H9 (cell line): Measurements from ENCODE around the gene HLA-DRA. TPM values are rescaled to one million over a fixed set of nuclear protein-coding genes. Genes with fewer than 3 reads are reported as not detected.

Source experiments
- DNase-seq: peaks from one replicate; pipeline ENCODE4 v3.0.0-alpha.2; 2017
- H2AFZ ChIP-seq: one replicate; pipeline ENCODE4 v1.6.1; 2013; ENCODE audit warnings: mild to moderate bottlenecking, low read length, control low read depth, moderate library complexity
- H2AK5ac ChIP-seq: 2 replicates; pipeline ENCODE4 v1.6.1; 2013; ENCODE audit warnings: low read length, control low read depth, mixed read lengths; ENCODE audit not compliant: insufficient read length
- H2BK120ac ChIP-seq: one replicate; pipeline ENCODE4 v1.6.1; 2013; ENCODE audit warnings: low read depth, mild to moderate bottlenecking, low read length, control low read depth, inconsistent platforms; ENCODE audit not compliant: poor library complexity, severe bottlenecking
- H2BK12ac ChIP-seq: 2 replicates; pipeline ENCODE4 v1.6.1; 2013; ENCODE audit warnings: low read length, control low read depth, mixed read lengths, low read depth; ENCODE audit not compliant: insufficient read length
- H2BK15ac ChIP-seq: 2 replicates; pipeline ENCODE4 v1.6.1; 2013; ENCODE audit warnings: low read depth, low read length, control low read depth
- H2BK20ac ChIP-seq: one replicate; pipeline ENCODE4 v1.6.1; 2013; ENCODE audit warnings: low read depth, mild to moderate bottlenecking, low read length, control low read depth, inconsistent platforms; ENCODE audit not compliant: poor library complexity, severe bottlenecking
- H2BK5ac ChIP-seq: 2 replicates; pipeline ENCODE4 v1.6.1; 2013; ENCODE audit warnings: low read length, control low read depth, mixed read lengths; ENCODE audit not compliant: insufficient read length
- H3K14ac ChIP-seq: 2 replicates; pipeline ENCODE4 v1.6.1; 2013; ENCODE audit warnings: low read length, control low read depth; ENCODE audit not compliant: insufficient read depth
- H3K18ac ChIP-seq: 2 replicates; pipeline ENCODE4 v1.6.1; 2013; ENCODE audit warnings: low read depth, mild to moderate bottlenecking, mixed read lengths, low read length, control low read depth; ENCODE audit not compliant: insufficient read length
- H3K23ac ChIP-seq: 2 replicates; pipeline ENCODE4 v1.6.1; 2013; ENCODE audit warnings: low read length, control low read depth, mixed read lengths, low read depth; ENCODE audit not compliant: insufficient read length
- H3K23me2 ChIP-seq: 2 replicates; pipeline ENCODE4 v1.6.1; 2013; ENCODE audit warnings: low read depth, mild to moderate bottlenecking, mixed read lengths, low read length, control low read depth; ENCODE audit not compliant: insufficient read length, poor library complexity, severe bottlenecking
- H3K27ac ChIP-seq: 2 replicates; pipeline ENCODE4 v1.5.1; 2013; ENCODE audit warnings: low read length, control low read depth, mixed read lengths, low read depth; ENCODE audit not compliant: insufficient read length
- H3K27me3 ChIP-seq: 2 replicates; pipeline ENCODE4 v1.6.1; 2013; ENCODE audit warnings: low read length, control low read depth, inconsistent platforms; ENCODE audit not compliant: insufficient read depth
- H3K4ac ChIP-seq: 2 replicates; pipeline ENCODE4 v1.6.1; 2013; ENCODE audit warnings: low read depth, mild to moderate bottlenecking, control low read depth, inconsistent platforms, low read length, moderate library complexity
- H3K4me1 ChIP-seq: 2 replicates; pipeline ENCODE4 v1.6.1; 2013; ENCODE audit warnings: low read length, control low read depth, inconsistent platforms; ENCODE audit not compliant: insufficient read depth
- H3K4me2 ChIP-seq: 2 replicates; pipeline ENCODE4 v1.6.1; 2013; ENCODE audit warnings: low read length, control low read depth, mixed read lengths; ENCODE audit not compliant: insufficient read length, insufficient read depth
- H3K56ac ChIP-seq: 2 replicates; pipeline ENCODE4 v1.6.1; 2013; ENCODE audit warnings: low read depth, mild to moderate bottlenecking, mixed read lengths, low read length, control low read depth; ENCODE audit not compliant: insufficient read length
- H3K79me1 ChIP-seq: 2 replicates; pipeline ENCODE4 v1.6.1; 2013; ENCODE audit warnings: low read depth, mild to moderate bottlenecking, moderate library complexity, low read length, control low read depth, inconsistent platforms; ENCODE audit not compliant: insufficient read depth, poor library complexity, severe bottlenecking
- H3K79me2 ChIP-seq: 2 replicates; pipeline ENCODE4 v1.6.1; 2013; ENCODE audit warnings: low read length, control low read depth, inconsistent platforms; ENCODE audit not compliant: insufficient read depth
- H3K9ac ChIP-seq: 2 replicates; pipeline ENCODE4 v1.6.1; 2013; ENCODE audit warnings: low read length, control low read depth, mixed read lengths; ENCODE audit not compliant: insufficient read length; ENCODE audit errors: extremely low read depth
- H3K9me3 ChIP-seq: one replicate; pipeline ENCODE4 v1.6.1; 2013; ENCODE audit warnings: low read depth, low read length, inconsistent platforms; ENCODE audit not compliant: control insufficient read depth
- H3T11ph ChIP-seq: one replicate; pipeline ENCODE4 v1.6.1; 2013; ENCODE audit warnings: mild to moderate bottlenecking, low read length, control low read depth, inconsistent platforms
- H4K20me1 ChIP-seq: one replicate; pipeline ENCODE4 v1.6.1; 2013; ENCODE audit not compliant: control insufficient read depth, insufficient read length, insufficient read depth
- H4K5ac ChIP-seq: 2 replicates; pipeline ENCODE4 v1.6.1; 2013; ENCODE audit warnings: low read depth, mild to moderate bottlenecking, mixed read lengths, low read length, control low read depth; ENCODE audit not compliant: insufficient read length
- H4K8ac ChIP-seq: replicated peaks from 2 replicates; pipeline ENCODE4 v1.6.1; 2013; ENCODE audit warnings: low read length, control low read depth, mixed read lengths, low read depth; ENCODE audit not compliant: insufficient read length
- H4K91ac ChIP-seq: 2 replicates; pipeline ENCODE4 v1.6.1; 2013; ENCODE audit warnings: low read depth, mild to moderate bottlenecking, moderate library complexity, mixed read lengths, low read length, control low read depth; ENCODE audit not compliant: insufficient read length
- H3K27ac Mint-ChIP-seq, 3 experiments: 2 replicates in 2 of 3; 3 replicates in 1 of 3; pipeline ENCODE4 v1.8.0; 2020 to 2021; ENCODE audit warnings: mixed read lengths in 3 of 3, mild to moderate bottlenecking in 1 of 3, moderate library complexity in 1 of 3
- H3K27me3 Mint-ChIP-seq: 2 replicates; pipeline ENCODE4 v1.8.0; 2021; ENCODE audit warnings: low read depth, mild to moderate bottlenecking, moderate library complexity, mixed read lengths
- H3K36me3 Mint-ChIP-seq, 3 experiments: 2 replicates in 2 of 3; 3 replicates in 1 of 3; pipeline ENCODE4 v1.8.0; 2020 to 2021; ENCODE audit warnings: low read depth in 3 of 3, mixed read lengths in 3 of 3; ENCODE audit not compliant: insufficient read depth in 1 of 3
- H3K4me1 Mint-ChIP-seq, 2 experiments: 2 replicates each; pipeline ENCODE4 v1.8.0; 2020; ENCODE audit warnings: mixed read lengths in 2 of 2
- H3K4me3 Mint-ChIP-seq, 2 experiments: 2 replicates in 1 of 2; 3 replicates in 1 of 2; pipeline ENCODE4 v1.8.0; 2020 to 2021; ENCODE audit warnings: mild to moderate bottlenecking in 2 of 2, mixed read lengths in 2 of 2, moderate library complexity in 1 of 2
- H3K9me3 Mint-ChIP-seq, 2 experiments: 2 replicates in 1 of 2; 3 replicates in 1 of 2; pipeline ENCODE4 v1.8.0; 2020; ENCODE audit warnings: mild to moderate bottlenecking in 2 of 2, mixed read lengths in 2 of 2, moderate library complexity in 1 of 2
- WGBS: extraction: QIAGEN DNeasy Blood & Tissue Kit; methylation state at CpG from one replicate; pipeline ENCODE4 v1.1.7; 2013; ENCODE audit warnings: missing lambda C conversion rate, low lambda C conversion rate, mixed read lengths; ENCODE audit not compliant: insufficient read length; ENCODE audit errors: extremely low coverage; 5-methylcytosine and 5-hydroxymethylcytosine counted together
- total RNA-seq: library from RNA; stranded (reverse); gene quantifications from 2 replicates; pipeline ENCODE4 v1.2.1, GENCODE V29; 2021
- TF ChIP-seq, protein P1 (sequence below): fragments of 200-600 bp; sonication (generic); conservative IDR thresholded peaks from 3 replicates; pipeline ENCODE4 v1.8.0; 2021; ENCODE audit warnings: antibody characterized with exemption, mild to moderate bottlenecking

HLA-DRA gene
- total RNA-seq, 1 experiment from 2014 or later = 3.1 TPM

DNA sequence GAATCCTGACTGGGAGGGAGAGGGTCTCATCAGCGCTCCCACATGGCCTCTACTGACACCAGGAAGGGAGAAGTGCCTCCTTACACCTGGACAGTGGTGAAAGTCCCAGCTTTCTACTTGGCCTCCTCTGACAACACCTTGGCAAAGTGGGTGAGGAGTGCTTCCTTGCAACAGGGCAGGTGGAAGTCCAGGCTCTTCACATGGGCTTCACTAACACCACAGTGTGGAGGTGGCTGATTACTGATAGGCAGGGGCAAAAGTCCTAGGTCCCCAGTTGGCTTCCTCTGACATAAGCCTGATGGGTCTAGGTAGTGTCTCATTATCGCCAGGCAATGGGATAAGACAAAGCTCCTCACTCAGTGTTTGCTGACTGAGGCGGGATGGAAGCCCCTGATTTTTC lies 9.5 kb upstream of the HLA-DRA start:
- Histone ChIP-seq H3K14ac (no peak overlapping the region), H3K4ac (no peak overlapping the region), H3K9me3 (no peaks in the 10 kb centered on the region), H3K9ac (no peak overlapping the region), H3K23me2 (no peaks in the 10 kb centered on the region), H2BK5ac (no peak overlapping the region), H3K4me2 (no peak overlapping the region), H2BK20ac (no peak overlapping the region), H3K56ac (no peak overlapping the region), H2AFZ (no peak overlapping the region), H2AK5ac (no peak overlapping the region), H3K79me2 (no peaks in the 10 kb centered on the region), H3K23ac (no peak overlapping the region), H3K18ac (no peak overlapping the region), H3K4me1 (no peaks in the 10 kb centered on the region), H2BK120ac (no peak overlapping the region), H3K27ac (no peak overlapping the region), H4K20me1 (no peaks in the 10 kb centered on the region), H2BK15ac (no peak overlapping the region), H4K91ac (no peak overlapping the region), H2BK12ac (no peak overlapping the region), H4K8ac (no peak overlapping the region), H3T11ph (no peak overlapping the region), H3K79me1 (no peaks in the 10 kb centered on the region), H3K27me3 (no peaks in the 10 kb centered on the region), H4K5ac (no peak overlapping the region)
- Mint-ChIP-seq H3K27me3 (no peaks in the 10 kb centered on the region; the same call in 1 of the 2 replicates), H3K4me1 (no peaks in the 10 kb centered on the region), H3K9me3 (no peaks in the 10 kb centered on the region), H3K36me3 (no peaks in the 10 kb centered on the region), H3K27ac (no peak overlapping the region), H3K4me3 (no peak overlapping the region)
- WGBS = no CpG with 5 or more reads among the region's 3 CpGs
- TF ChIP-seq, protein P1, sequence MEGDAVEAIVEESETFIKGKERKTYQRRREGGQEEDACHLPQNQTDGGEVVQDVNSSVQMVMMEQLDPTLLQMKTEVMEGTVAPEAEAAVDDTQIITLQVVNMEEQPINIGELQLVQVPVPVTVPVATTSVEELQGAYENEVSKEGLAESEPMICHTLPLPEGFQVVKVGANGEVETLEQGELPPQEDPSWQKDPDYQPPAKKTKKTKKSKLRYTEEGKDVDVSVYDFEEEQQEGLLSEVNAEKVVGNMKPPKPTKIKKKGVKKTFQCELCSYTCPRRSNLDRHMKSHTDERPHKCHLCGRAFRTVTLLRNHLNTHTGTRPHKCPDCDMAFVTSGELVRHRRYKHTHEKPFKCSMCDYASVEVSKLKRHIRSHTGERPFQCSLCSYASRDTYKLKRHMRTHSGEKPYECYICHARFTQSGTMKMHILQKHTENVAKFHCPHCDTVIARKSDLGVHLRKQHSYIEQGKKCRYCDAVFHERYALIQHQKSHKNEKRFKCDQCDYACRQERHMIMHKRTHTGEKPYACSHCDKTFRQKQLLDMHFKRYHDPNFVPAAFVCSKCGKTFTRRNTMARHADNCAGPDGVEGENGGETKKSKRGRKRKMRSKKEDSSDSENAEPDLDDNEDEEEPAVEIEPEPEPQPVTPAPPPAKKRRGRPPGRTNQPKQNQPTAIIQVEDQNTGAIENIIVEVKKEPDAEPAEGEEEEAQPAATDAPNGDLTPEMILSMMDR = no peak
- no peak for DNase-seq
